Psoas muscle (tissue), 8 donors: Measurements from ENCODE around the gene TRIP10. TPM values are rescaled to one million over a fixed set of nuclear protein-coding genes. Genes with fewer than 3 reads are reported as not detected.
A peak's percentile ranks its signal among the peaks of the same experiment; 100 is the strongest.

Experiments used
- ATAC-seq, 4 donors: fragments of 200-7000 bp; cut with Tn5 transposase; one replicate each; pipeline ENCODE4 v1.9.1; 2020; ENCODE audit warnings: moderate library complexity in 3 of 4, mild to moderate bottlenecking in 2 of 4
- DNase-seq, 2 donors: peaks; one replicate each; pipeline ENCODE4 v3.0.0-alpha.2; 2020
- H3K27ac ChIP-seq: fragments of 200-600 bp; one replicate; pipeline ENCODE4 v1.8.0; 2022
- H3K27me3 ChIP-seq, 3 donors: fragments of 200-600 bp in 1 of 3; one replicate each; pipeline versions ENCODE4 v1.6.1 to v1.8.0; 2013 to 2022; ENCODE audit warnings: low read length in 2 of 3, mild to moderate bottlenecking in 2 of 3, moderate library complexity in 1 of 3; ENCODE audit not compliant: insufficient read depth in 3 of 3
- H3K36me3 ChIP-seq, 2 donors: fragments of 200-600 bp in 1 of 2; one replicate each; pipeline versions ENCODE4 v1.6.1 to v1.8.0; 2013 to 2022; ENCODE audit warnings: low read depth in 1 of 2, mild to moderate bottlenecking in 1 of 2, moderate library complexity in 1 of 2; ENCODE audit not compliant: insufficient read depth in 1 of 2
- H3K4me1 ChIP-seq: fragments of 200-600 bp; one replicate; pipeline ENCODE4 v1.8.0; 2022
- H3K4me3 ChIP-seq: fragments of 200-600 bp; one replicate; pipeline ENCODE4 v1.8.0; 2022; ENCODE audit warnings: mild to moderate bottlenecking
- H3K9me3 ChIP-seq: fragments of 200-600 bp; one replicate; pipeline ENCODE4 v1.8.0; 2022
- WGBS, 3 donors: extraction: QIAGEN DNeasy Blood & Tissue Kit; methylation state at CpG; one replicate each; pipeline versions ENCODE4 v1.1.6 to v1.1.7; 2013; 5-methylcytosine and 5-hydroxymethylcytosine counted together
- intact Hi-C, 2 donors: fragments of 100-400 bp; cut with DNase I; formaldehyde crosslinking; loops; one replicate each; pipeline versions ENCODE4 v1.11.0 to v1.14.2; 2022
- long read RNA-seq, 2 donors: library from polyadenylated mRNA; unstranded; transcript quantifications; one replicate each; pipeline ENCODE4 v2.0.0, GENCODE V29; 2021
- polyA plus RNA-seq, 3 donors: library from polyadenylated mRNA; stranded (reverse); fragments of 200-250 nt; gene quantifications; one replicate each; pipeline ENCODE4 v1.2.3, GENCODE V29; 2013
- total RNA-seq, 4 donors: library from RNA; stranded (reverse); fragmentation: NEBNext Ultra II Directional in 2 of 4; extraction: Animal tissue kit (Norgen Biotek cat#: 25700) in 2 of 4; gene quantifications; one replicate each; pipeline versions ENCODE4 v1.2.1 to v1.2.4, GENCODE V29; 2021 to 2023
- TF ChIP-seq, protein P1 (sequence below): fragments of 200-600 bp; IDR thresholded peaks from one replicate; pipeline ENCODE4 v1.8.0; 2022; ENCODE audit warnings: antibody characterized with exemption
- donor health status: healthy with polysubstance abuse.
- donor health status: DM: no; HTN: no; CAD: no; lungs with moderate emphysema.
- donor health status: Bipolar disorder and iron deficiency.
- donor health status: healthy.
- donor health status: DM: yes; HTN: yes; CAD: no.
- donor health status: DM: no; HTN: no; CAD: no.
- donor health status: DM: no; HTN: no; CAD: no.
- donor health status: DM: yes; HTN: yes; CAD: no.

Gene TRIP10, protein sequence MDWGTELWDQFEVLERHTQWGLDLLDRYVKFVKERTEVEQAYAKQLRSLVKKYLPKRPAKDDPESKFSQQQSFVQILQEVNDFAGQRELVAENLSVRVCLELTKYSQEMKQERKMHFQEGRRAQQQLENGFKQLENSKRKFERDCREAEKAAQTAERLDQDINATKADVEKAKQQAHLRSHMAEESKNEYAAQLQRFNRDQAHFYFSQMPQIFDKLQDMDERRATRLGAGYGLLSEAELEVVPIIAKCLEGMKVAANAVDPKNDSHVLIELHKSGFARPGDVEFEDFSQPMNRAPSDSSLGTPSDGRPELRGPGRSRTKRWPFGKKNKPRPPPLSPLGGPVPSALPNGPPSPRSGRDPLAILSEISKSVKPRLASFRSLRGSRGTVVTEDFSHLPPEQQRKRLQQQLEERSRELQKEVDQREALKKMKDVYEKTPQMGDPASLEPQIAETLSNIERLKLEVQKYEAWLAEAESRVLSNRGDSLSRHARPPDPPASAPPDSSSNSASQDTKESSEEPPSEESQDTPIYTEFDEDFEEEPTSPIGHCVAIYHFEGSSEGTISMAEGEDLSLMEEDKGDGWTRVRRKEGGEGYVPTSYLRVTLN
- 100 to 1,000 TPM; 215 to 264 (median 223) TPM for total RNA-seq
- 100 to 1,000 TPM; 104 to 297 (median 234) TPM for polyA plus RNA-seq
- long read RNA-seq, donor 1, transcript TRIP10-201 (15 exons, 2,153 nt) = major isoform, 115 of 166 reads
- long read RNA-seq, donor 1, transcript TRIP10-202 (14 exons, 2,035 nt) = minor isoform, 10 of 166 reads
- long read RNA-seq, donor 1, partial matches to known transcripts = 16 of 166 reads
- long read RNA-seq, donor 1, other reads (novel, unspliced or antisense) = 25 of 166 reads
- long read RNA-seq, donor 2, transcript TRIP10-202 (14 exons, 2,035 nt) = minor isoform, 13 of 471 reads
- long read RNA-seq, donor 2, transcript TRIP10-201 (15 exons, 2,153 nt) = major isoform, 336 of 471 reads
- long read RNA-seq, donor 2, partial matches to known transcripts = 63 of 471 reads
- long read RNA-seq, donor 2, other reads (novel, unspliced or antisense) = 59 of 471 reads

DNA sequence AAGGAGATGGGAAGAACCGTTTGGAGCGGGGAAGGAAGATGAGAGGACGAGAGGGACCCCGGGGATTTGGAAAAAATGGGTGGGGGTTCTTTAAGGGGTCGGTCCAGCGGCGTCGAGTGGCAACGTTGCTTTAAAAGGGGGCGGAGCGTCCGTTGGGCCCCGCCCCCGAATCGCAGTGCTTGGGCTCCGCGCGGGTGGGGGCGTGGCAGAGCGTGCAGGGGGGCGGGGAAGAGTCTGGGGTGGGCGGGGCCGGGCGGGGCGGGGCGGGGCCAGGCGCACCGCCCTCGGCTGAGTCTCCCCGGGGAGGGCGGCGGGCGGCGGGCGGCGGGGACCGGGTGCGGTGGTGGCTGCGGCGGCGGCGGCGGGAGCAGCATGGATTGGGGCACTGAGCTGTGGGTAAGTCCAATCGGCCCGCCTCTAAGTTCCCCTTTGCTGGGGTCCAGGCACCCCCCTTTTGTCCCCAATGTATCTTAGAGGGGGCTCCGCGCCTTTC lies at the start of gene TRIP10:
TRIP10 (plus strand) TSS at position 291 of the 493 bp plus-strand sequence; CDS start at position 373, 82 bp downstream.
- Histone ChIP-seq H3K27ac (peak within 1 kb of the TSS; percentile 94), H3K36me3 (peaks cover 4 to 28% of the 10 kb centered on the region in 2 donors), H3K4me3 (peak within 1 kb of the TSS; percentile 83), H3K4me1 (peaks cover 49% of the 10 kb centered on the region), H3K9me3 (no peaks in the 10 kb centered on the region), H3K27me3 (no peaks in the 10 kb centered on the region)
- 0% methylated on average over 26 to 47 of the region's 47 CpGs for WGBS, 3 donors
- peak; percentile 89 to 93 for DNase-seq
- TF ChIP-seq, protein P1, sequence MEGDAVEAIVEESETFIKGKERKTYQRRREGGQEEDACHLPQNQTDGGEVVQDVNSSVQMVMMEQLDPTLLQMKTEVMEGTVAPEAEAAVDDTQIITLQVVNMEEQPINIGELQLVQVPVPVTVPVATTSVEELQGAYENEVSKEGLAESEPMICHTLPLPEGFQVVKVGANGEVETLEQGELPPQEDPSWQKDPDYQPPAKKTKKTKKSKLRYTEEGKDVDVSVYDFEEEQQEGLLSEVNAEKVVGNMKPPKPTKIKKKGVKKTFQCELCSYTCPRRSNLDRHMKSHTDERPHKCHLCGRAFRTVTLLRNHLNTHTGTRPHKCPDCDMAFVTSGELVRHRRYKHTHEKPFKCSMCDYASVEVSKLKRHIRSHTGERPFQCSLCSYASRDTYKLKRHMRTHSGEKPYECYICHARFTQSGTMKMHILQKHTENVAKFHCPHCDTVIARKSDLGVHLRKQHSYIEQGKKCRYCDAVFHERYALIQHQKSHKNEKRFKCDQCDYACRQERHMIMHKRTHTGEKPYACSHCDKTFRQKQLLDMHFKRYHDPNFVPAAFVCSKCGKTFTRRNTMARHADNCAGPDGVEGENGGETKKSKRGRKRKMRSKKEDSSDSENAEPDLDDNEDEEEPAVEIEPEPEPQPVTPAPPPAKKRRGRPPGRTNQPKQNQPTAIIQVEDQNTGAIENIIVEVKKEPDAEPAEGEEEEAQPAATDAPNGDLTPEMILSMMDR = no peak
- intact Hi-C loops = loop anchor here in 1 of 2 donors (5.0 kb wide), 2 partner anchors 207 to 222 kb away; partner anchors contain the start of gene TNFSF9
- peak; percentile 48 to 60 (median 54) for ATAC-seq

DNA sequence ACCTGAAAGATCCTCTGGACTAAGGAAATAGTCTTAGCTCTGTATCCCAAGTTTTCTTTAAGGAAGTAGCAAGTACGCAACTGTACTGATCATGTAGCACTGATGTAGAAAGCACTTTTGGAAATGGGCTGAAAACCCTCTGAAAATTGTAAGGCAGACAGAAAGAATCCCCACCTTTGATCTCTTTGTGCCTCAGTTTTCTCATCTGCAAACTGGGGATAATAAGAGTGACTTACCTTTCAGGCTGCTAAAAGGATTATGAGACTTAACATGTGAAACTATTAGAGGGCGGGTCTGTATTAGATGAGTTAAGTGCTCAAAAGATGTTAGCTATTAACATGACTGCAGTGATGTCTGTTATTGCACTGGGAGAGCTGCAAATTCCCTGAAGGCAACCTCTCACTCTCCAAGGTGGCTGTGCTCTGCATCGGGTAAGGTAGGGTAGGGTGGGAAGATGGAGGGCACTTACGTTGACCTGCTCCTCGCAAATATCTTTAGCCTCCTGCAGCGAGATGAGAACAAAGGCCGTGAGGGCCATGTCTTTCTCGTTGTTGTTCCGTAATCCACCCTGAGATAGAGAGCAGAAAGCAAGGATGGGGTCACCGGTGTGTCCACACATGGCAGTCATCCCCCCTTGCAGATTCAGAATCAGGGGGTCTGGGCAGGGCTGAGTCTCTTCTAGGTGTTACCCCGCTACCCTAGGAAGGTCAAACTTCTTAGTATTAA lies 49.2 kb upstream of the TRIP10 start:
- intact Hi-C loops = no loop called here
- H3K4me1 ChIP-seq = no peaks in the 10 kb centered on the region
- DNase-seq (no peak), ATAC-seq (no peak)
- H3K9me3 ChIP-seq = no peaks in the 10 kb centered on the region
- TF ChIP-seq, protein P1 = no peak
- H3K36me3 ChIP-seq = no peaks in the 10 kb centered on the region
- no peak overlapping the region for H3K27ac ChIP-seq
- WGBS, 3 donors = 75 to 79% (median 78%) methylated on average over 11 of the region's 11 CpGs
- peaks cover 0 to 8% (median 0%) of the 10 kb centered on the region in 3 donors for H3K27me3 ChIP-seq
- no peak overlapping the region for H3K4me3 ChIP-seq

DNA sequence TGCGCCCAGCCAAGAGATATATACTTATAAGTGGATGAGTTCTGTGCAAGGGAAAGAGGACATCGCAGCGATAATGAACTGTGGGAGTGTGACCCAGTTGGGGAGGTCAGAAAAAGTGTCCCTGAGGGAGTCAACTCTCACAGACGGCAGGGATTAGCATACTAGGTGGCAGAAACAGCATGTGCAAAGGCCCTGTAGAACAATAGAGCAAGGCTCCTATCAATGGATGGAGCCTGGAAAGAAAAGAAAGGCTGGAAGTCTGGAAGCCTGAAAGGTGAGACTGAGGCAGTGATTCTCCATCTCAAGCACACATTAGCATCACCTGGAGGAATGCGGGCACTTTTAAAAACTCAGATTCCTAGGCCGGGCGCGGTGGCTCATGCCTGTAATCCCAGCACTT lies 48.1 kb upstream of the TRIP10 start:
- no peak overlapping the region for H3K27ac ChIP-seq
- intact Hi-C loops = no loop called here
- no peak for ATAC-seq
- no peaks in the 10 kb centered on the region for H3K9me3 ChIP-seq
- no peak for DNase-seq
- TF ChIP-seq, protein P1 = no peak
- no peak overlapping the region for H3K4me3 ChIP-seq
- no peaks in the 10 kb centered on the region for H3K4me1 ChIP-seq
- H3K27me3 ChIP-seq = peaks cover 0 to 8% (median 0%) of the 10 kb centered on the region in 3 donors
- H3K36me3 ChIP-seq = no peaks in the 10 kb centered on the region
- WGBS, 3 donors = 89 to 91% (median 89%) methylated on average over 8 of the region's 8 CpGs

DNA sequence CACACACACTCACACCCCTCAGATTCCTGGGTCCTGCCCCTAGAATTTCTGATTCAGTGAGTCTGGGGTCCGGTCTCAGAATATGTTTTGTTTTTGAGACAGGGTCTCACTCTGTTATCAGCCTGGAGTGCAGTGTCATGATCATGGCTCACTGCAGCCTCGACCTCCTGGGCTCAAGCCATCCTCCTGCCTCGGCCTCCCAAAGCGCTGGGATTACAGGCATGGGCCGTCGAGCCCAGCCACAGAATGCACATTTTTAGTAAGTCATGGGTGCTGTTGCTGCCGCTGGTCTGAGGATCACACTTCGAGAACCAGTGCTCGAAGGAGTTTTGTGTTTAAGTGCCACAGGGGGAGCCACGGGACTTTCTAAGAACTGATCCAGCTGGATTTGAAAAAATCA lies 47.5 kb upstream of the TRIP10 start:
- Histone ChIP-seq H3K9me3 (no peaks in the 10 kb centered on the region), H3K4me3 (no peak overlapping the region), H3K36me3 (no peaks in the 10 kb centered on the region), H3K27ac (no peak overlapping the region), H3K4me1 (no peaks in the 10 kb centered on the region), H3K27me3 (peaks cover 0 to 8% (median 0%) of the 10 kb centered on the region in 3 donors)
- DNase-seq (no peak), ATAC-seq (no peak)
- TF ChIP-seq, protein P1 = no peak
- intact Hi-C loops = no loop called here
- 80 to 87% (median 83%) methylated on average over 10 of the region's 10 CpGs for WGBS, 3 donors
